ENCODE data around the gene MTA1.

The MTA1 gene

DNA sequence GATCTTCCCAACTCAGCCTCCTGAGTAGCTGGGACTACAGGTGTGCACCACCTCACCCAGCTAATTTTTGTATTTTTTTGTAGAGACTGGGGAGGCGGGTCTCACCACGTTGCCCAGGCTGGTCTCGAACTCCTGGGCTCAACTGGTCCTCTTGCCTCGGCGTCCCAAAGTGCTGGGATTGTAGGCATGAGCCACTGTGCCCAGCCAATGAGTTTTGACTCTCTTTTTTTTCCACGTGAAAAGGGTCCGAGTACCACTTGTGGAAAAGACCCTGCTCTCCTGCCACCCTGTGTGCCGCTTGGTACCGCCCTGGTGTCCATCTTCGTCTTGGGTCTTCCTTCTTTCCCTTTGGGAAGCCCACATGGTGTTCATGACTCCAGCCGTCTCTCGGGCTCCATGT is 89.0 kb downstream of the MTA1 start:
- H3K4me3 ChIP-seq (replicated peaks; ENCODE audit: insufficient read depth, low read length), result no peak overlapping the region
- DNase-seq (ENCODE audit: low read depth in 1 of 2, low spot score in 1 of 2), result no peak
- TF ChIP-seq POLR2AphosphoS5 (IDR thresholded peaks at IDR 0.05; ENCODE audit: low read depth), result no peak
- TF ChIP-seq, protein P1, sequence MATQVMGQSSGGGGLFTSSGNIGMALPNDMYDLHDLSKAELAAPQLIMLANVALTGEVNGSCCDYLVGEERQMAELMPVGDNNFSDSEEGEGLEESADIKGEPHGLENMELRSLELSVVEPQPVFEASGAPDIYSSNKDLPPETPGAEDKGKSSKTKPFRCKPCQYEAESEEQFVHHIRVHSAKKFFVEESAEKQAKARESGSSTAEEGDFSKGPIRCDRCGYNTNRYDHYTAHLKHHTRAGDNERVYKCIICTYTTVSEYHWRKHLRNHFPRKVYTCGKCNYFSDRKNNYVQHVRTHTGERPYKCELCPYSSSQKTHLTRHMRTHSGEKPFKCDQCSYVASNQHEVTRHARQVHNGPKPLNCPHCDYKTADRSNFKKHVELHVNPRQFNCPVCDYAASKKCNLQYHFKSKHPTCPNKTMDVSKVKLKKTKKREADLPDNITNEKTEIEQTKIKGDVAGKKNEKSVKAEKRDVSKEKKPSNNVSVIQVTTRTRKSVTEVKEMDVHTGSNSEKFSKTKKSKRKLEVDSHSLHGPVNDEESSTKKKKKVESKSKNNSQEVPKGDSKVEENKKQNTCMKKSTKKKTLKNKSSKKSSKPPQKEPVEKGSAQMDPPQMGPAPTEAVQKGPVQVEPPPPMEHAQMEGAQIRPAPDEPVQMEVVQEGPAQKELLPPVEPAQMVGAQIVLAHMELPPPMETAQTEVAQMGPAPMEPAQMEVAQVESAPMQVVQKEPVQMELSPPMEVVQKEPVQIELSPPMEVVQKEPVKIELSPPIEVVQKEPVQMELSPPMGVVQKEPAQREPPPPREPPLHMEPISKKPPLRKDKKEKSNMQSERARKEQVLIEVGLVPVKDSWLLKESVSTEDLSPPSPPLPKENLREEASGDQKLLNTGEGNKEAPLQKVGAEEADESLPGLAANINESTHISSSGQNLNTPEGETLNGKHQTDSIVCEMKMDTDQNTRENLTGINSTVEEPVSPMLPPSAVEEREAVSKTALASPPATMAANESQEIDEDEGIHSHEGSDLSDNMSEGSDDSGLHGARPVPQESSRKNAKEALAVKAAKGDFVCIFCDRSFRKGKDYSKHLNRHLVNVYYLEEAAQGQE (IDR thresholded peaks at IDR 0.05; ENCODE audit: insufficient replicate concordance, low read depth), result no peak
- TF ChIP-seq, protein P2, sequence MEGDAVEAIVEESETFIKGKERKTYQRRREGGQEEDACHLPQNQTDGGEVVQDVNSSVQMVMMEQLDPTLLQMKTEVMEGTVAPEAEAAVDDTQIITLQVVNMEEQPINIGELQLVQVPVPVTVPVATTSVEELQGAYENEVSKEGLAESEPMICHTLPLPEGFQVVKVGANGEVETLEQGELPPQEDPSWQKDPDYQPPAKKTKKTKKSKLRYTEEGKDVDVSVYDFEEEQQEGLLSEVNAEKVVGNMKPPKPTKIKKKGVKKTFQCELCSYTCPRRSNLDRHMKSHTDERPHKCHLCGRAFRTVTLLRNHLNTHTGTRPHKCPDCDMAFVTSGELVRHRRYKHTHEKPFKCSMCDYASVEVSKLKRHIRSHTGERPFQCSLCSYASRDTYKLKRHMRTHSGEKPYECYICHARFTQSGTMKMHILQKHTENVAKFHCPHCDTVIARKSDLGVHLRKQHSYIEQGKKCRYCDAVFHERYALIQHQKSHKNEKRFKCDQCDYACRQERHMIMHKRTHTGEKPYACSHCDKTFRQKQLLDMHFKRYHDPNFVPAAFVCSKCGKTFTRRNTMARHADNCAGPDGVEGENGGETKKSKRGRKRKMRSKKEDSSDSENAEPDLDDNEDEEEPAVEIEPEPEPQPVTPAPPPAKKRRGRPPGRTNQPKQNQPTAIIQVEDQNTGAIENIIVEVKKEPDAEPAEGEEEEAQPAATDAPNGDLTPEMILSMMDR (IDR thresholded peaks at IDR 0.05; ENCODE audit: insufficient read depth, low read length), result no peak
- no peak for TF ChIP-seq GABPA (IDR thresholded peaks at IDR 0.05; ENCODE audit: low read depth)
- TF ChIP-seq SPI1 (IDR thresholded peaks at IDR 0.05; ENCODE audit: borderline replicate concordance, low read depth), result no peak
- no peak overlapping the region for H3K27ac ChIP-seq (replicated peaks)
- H3K27me3 ChIP-seq (ENCODE audit: insufficient read depth, poor library complexity, severe bottlenecking), result peaks cover 2% of the 10 kb centered on the region

DNA sequence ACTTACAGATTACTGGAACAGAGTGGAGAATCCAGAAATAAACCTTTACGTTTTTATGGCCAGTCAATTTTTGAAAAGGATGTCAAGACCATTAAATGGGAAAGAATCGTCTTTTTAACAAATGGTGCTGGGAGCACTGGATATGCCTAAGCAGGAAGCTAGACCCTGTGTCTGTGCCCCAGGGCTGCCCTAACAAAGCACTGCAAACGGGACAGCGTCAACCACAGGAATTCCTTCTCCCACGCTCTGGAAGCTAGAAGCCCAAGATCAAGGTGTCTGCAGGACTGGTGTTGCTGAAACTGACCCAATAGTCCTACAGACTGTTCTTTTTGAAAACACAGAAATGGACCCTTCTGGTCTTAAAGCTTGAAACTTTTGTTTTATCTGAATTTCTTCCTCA is 97.5 kb downstream of the MTA1 start:
- TF ChIP-seq, protein P1 (IDR thresholded peaks at IDR 0.05; ENCODE audit: insufficient replicate concordance, low read depth), result no peak
- no peak for TF ChIP-seq POLR2AphosphoS5 (IDR thresholded peaks at IDR 0.05; ENCODE audit: low read depth)
- no peak for TF ChIP-seq SPI1 (IDR thresholded peaks at IDR 0.05; ENCODE audit: borderline replicate concordance, low read depth)
- TF ChIP-seq, protein P2 (IDR thresholded peaks at IDR 0.05; ENCODE audit: insufficient read depth, low read length), result no peak
- no peak for TF ChIP-seq GABPA (IDR thresholded peaks at IDR 0.05; ENCODE audit: low read depth)
- no peaks in the 10 kb centered on the region for H3K27me3 ChIP-seq (ENCODE audit: insufficient read depth, poor library complexity, severe bottlenecking)
- DNase-seq (ENCODE audit: low read depth in 1 of 2, low spot score in 1 of 2), result no peak

DNA sequence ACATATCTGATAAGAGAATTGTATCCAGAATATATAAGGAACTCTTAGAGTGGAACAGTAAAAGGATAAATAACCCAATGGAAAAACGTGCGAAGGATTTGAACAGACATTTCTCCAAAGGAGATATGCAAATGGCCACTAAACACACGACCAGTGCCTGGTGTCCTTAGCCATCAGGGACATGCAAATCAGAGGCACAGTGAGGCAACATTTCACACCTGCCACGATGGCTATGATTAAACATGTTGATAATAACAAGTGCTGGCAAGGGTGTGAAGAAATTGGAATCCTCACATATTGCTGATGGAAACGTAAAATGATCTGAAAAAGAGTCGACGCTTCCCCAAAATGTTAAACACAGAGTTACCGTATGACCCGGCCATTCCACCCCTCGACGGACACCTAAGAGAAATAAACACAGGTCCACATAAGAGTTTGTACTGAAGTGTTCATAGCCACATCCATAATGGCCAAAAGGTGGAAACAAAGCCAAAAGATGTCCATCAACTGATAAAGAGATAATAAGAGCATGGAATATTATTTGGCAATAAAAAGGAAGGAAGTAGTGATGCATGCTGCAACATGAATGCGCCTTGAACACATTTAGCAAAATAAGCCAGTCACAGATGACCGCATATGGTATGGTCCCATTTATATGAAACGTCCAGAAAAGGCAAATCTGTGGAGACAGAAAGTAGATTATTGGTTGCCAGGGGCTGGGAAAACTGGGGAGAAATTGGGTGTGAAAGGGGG is 100.5 kb downstream of the MTA1 start:
- H3K27ac ChIP-seq (replicated peaks), result no peak overlapping the region
- no peak for DNase-seq (ENCODE audit: low read depth in 1 of 2, low spot score in 1 of 2)
- TF ChIP-seq SPI1 (IDR thresholded peaks at IDR 0.05; ENCODE audit: borderline replicate concordance, low read depth) (no peak), POLR2AphosphoS5 (IDR thresholded peaks at IDR 0.05; ENCODE audit: low read depth) (no peak), GABPA (IDR thresholded peaks at IDR 0.05; ENCODE audit: low read depth) (no peak)
- TF ChIP-seq, protein P2 (IDR thresholded peaks at IDR 0.05; ENCODE audit: insufficient read depth, low read length), result no peak
- TF ChIP-seq, protein P1 (IDR thresholded peaks at IDR 0.05; ENCODE audit: insufficient replicate concordance, low read depth), result no peak
- H3K27me3 ChIP-seq (ENCODE audit: insufficient read depth, poor library complexity, severe bottlenecking), result peaks cover 3% of the 10 kb centered on the region
- no peak overlapping the region for H3K4me3 ChIP-seq (replicated peaks; ENCODE audit: insufficient read depth, low read length)

More for the DNA sequence above, 97.5 kb downstream of the MTA1 start:
- no peak overlapping the region for H3K27ac ChIP-seq (replicated peaks)
- no peak overlapping the region for H3K4me3 ChIP-seq (replicated peaks; ENCODE audit: insufficient read depth, low read length)

Measured in HL-60 (cell line).